GM21423 (cell line): ENCODE data around the gene KLHL13.
"Not testable (repeated sequence)": the region's sequence is repeated elsewhere in the genome, so short reads cannot be mapped to it uniquely, and the experiment has no call there.

Experiments used
- ATAC-seq: cut with Tn5 transposase; IDR thresholded peaks from one replicate; pipeline ENCODE4 v1.9.1; 2021; ENCODE audit warnings: mild to moderate bottlenecking, moderate library complexity; ENCODE audit not compliant: unreplicated experiment

KLHL13 gene, protein sequence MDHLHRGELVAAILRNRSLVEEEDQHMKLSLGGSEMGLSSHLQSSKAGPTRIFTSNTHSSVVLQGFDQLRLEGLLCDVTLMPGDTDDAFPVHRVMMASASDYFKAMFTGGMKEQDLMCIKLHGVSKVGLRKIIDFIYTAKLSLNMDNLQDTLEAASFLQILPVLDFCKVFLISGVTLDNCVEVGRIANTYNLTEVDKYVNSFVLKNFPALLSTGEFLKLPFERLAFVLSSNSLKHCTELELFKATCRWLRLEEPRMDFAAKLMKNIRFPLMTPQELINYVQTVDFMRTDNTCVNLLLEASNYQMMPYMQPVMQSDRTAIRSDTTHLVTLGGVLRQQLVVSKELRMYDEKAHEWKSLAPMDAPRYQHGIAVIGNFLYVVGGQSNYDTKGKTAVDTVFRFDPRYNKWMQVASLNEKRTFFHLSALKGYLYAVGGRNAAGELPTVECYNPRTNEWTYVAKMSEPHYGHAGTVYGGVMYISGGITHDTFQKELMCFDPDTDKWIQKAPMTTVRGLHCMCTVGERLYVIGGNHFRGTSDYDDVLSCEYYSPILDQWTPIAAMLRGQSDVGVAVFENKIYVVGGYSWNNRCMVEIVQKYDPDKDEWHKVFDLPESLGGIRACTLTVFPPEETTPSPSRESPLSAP

DNA sequence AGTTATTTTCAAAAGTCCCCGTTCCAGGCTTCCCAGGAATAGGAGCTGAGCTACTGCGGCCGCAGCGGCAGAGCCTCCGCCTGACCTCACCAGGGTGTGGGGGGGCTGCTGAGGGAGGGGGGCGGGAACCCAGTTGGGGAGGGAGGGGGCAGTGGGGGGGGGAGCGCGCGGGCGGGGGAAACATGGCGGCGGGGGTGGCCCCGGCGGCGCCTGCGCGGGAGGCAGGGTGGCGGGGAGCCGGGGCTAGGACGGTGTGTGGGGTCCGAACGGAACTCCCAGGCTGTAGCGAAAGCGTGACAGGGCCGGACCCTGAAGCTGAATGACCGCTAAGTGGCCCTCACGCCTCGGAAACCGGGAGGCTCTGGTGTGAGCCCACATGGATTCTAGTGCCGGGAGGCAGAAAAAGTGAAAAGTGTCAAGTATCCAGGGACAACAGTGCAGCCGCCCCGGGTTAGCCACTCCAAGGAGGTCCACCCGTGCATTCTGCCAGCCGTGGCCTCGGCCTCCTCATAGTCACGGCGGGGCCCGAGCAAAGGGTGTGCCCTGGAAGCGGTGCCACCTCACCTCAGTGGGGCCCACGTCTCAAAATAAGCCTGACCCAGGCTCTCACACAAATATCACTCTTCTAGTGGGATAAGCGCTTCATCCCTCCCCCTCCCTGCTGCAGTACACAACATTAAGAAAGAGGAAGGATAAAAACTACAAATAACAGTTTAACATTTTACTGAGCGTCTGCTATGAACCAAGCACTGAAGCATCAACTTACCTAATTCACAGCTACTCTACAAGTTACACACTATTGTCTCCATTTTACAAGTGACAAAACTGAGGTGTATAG, at the start of gene KLHL13:
KLHL13 (minus strand) TSS at position 98 of the 838 bp plus-strand sequence. CDS start 88,337 bp downstream, outside the sequence.
- no peak for ATAC-seq

- ATAC-seq: no peak
Observed at GRCh38 chrX:118164138-118164537, 47.5 kb upstream of the KLHL13 start.

DNA sequence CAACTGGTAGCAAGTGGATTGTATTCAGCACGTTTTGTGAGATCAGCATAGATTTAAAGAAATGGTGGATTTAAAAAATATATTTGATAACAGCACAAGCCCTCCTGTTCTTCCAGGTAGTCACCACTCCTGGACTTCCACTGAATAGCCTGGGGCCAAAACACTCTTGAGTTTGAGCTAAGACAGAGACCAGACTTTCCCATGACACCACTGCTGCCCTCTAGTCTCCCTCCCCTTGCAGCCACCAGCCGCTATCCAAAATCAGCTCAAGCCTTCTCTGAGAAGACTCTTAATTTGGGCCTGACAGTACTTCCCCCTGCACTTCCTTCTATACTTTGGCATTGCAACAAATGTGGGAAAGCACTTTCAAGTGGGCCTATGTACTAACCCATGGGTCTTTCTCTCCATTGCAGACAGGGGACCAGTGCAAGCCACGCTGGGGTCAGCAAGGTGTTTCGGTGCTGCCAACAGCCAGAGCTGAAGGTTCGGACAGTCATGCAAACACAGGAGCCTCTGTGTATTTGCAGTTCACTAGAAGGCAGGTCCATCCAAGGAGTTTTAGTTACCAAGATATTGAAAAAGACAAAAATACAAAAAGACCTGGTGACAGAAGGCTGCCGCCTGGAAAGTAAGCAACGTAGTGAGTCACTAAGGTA, 40.5 kb upstream of the KLHL13 start:
- ATAC-seq: no peak

DNA sequence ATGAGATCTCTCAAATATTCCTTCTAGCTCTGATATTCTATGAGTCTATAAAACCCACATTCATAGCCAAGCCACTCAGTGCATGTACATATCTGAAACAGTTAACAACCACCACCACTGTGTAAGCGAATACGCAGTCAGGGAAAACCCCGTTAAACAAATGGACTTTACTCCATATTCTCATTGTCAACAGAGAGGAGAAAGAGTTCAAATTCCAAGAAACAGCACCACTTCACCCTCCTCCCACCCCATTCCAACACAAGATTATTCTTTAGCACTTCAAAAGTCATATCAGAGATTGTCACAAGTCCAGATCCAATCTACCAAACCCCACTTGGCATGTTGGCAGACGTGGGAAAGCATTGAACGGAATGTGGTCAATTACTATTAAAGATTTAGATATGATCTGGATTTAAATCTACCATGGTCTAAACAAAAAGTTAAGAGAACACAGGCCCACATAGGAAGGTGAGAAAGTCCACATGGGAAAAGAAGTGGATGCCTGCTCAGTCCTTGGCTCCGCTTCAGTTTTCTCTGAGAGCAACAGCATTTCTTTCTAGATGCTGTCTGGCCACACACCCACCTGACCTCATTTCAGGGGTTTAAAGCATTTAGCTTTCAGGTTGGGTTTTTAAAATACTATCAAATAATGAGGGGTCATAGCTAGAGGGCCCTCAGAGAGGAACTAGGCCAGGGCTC, 39.8 kb upstream of the KLHL13 start:
- no peak for ATAC-seq

DNA sequence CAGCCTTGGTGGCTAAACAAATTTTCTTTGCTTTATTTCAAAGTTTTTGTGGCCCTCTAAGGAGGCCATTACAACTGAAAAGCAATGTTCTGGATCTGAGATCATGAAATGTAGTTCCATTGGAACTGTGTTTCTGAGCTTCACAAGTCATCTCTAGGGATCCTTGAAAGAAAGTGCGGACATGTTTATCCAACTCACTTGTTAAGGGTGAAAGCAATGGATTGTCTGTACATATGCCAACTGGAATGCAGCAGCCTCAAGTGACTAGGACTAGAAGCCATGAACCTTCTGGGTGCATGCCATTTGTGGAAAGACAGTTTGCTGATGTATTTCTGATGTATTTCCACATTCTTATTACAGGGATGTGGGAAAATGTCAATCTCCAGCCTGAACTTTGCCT, 36.7 kb upstream of the KLHL13 start:
- ATAC-seq: no peak

DNA sequence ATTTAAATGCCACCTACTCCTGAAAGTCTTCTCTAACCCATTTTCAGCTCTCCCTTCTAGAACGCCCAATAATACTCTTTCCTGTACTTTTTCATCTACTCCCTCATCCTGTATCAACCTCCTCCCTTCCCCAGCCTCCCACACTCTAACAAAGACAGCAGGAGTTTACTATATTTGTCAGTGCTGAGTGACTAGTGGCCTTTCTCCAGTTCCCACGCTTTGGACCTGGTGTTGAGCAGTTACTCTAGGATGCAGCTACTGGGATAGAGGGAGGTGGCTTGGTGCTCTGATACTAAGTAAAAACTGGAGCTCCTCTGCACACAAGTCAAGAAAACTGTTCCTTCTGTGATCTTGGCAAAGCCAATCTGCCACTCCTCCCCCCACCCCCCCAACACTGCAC, 36.1 kb upstream of the KLHL13 start:
- no peak for ATAC-seq

DNA sequence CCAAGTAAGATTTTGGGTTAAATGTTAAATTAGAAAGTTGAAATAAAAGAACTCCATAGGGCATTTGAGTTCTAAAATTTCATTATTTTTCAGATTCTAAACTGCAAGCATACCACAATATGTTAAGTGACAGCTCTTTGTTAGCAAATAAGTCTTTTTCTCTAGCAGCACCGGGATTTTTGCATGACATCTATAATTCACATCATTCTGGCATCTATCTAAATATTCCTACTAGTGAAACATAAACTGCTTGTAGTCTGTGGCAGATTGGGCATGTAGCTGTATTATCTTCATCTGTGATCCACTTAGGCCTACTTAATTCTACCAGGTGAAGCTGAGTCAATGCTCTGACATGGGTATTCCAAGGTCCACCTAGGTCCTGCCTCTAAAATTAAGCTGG, 32.1 kb upstream of the KLHL13 start:
- no peak for ATAC-seq

- ATAC-seq: not testable (repeated sequence)
Observed at GRCh38 chrX:118147771-118148170, 31.2 kb upstream of the KLHL13 start.

DNA sequence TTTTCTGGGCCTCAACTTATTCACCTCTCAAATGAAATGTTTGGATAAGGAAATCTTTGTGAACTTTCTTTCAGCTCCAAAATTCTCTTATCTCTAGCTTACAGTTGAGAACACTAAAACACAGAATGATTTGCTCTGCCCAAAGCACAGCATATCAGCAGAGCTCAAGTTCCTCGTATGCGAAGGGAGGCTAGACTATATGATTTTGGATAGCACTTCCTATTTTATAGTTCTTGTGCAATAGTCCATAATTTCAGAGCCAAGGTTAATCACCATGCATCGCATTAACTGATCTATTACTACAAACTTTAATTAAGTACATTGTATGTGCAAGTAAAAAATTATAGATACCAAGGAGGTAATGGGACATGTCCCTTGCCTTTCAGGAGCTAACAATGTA, 27.0 kb upstream of the KLHL13 start:
- ATAC-seq: no peak

DNA sequence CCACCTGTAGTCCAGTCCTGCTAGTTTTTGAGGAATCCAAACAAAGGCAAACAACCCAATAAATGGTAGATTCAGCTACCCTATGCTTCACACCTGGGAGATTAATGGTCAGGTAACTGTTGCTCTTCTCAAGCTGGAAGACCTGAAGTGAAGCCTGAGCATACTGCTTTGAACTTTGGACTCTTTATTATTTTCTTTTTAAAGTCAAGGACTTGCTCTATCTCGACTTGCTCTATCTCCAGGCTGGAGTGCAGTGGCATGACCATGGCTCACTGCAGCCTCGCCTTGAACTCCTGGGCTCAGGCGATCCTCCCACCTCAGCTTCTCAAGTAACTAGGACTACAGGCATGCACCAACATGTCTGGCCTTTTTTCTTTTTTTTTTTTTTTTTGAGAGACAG, 14.7 kb upstream of the KLHL13 start:
- ATAC-seq: no peak

GRCh38 chrX:118129681-118130080, 13.1 kb upstream of the KLHL13 start:
- ATAC-seq: no peak

DNA sequence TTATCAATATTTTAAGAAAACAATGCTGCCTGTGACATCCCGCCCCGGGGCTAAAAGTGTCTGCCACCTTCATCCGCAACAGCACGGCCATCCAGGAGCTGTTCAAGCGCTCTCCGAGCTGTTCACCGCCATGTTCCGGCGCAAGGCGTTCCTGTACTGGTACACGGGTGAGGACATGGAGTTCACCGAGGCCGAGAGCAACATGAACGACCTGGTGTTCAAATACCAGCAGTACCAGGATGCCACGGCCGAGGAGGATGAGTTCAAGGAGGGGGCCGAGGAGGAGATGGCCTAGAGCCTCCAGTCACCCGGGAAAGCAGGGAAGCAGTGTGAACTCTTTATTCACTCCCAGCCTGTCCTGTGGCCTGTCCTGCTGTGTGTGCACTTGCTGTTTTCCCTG, 12.1 kb upstream of the KLHL13 start:
- ATAC-seq: no peak

- ATAC-seq: no peak
Observed at GRCh38 chrX:118126286-118126685, 9.7 kb upstream of the KLHL13 start.

DNA sequence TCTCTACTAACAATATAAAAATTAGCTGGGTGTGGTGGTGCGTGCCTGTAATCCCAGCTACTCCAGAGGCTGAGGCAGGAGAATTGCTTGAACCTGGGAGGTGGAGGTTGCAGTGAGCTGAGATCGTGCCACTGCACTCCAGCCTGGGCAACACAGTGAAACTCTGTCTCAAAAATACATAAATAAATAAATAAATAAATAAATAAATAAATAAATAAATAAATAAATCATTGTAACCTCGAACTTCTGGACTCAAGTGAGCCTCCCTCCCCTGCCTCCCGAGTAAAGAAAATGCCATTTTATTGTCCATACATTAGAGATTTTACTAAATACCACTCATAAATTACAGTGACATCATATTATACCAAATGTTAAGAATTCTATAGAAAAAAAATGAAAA, 7.6 kb upstream of the KLHL13 start:
- ATAC-seq: not testable (repeated sequence)

GRCh38 chrX:118117741-118118140, 1.1 kb upstream of the KLHL13 start:
- no peak for ATAC-seq

DNA sequence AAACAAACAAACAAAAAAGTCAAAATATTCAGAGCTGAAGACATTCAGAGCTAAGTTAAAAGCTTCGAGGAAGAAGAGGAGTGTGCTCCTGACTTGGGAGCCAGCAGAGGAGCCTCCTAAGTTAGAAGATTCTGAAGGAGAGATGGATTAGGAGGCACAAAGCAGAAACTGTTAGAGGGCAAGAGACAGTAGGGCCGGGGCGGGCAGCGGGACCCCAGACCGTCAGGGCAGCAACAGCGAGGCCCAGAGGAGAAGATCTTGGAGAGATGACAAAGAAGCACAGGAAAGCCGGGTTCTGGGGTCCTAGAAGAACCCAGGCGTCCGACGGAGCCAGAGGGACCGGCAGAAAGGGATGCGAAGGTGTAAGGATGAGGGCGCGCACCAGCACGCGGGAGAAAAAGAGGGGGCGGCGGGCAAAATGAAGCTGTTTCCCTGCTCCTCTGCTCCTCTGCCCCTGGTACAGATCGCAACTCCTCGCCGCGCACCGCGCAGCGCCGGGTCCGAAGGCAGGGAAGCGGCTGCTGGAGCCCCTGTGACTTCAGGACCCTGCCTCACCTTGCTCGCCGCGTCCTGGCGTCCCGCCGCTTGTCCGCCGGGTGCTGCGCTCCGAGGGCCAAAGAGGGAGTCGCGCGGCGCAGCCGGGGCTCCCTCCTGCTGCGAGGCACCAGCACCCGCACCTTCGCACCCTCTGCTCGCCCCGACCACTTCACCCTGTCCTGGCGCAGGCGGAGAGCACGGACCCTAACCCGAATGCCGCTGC, 477 bp downstream of the KLHL13 start:
- ATAC-seq: no peak

DNA sequence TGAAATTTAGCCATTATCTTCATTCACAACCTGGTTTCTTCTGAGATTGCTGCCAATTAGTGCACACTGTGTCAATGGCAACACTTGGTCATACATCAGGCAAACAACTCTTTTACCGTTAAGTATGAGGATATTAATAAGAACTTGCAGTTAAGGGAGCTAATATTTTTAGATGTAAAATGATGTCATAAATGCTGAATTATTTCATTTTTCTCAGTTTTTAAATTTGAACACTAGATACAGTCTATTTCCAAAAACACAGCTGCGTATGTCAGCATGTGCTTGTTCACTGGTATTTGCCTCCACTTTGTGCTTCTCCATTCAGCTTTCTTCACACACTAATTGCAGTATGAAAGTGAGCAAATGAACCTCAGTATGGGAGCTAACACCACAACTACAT, 1.6 kb downstream of the KLHL13 start:
- ATAC-seq: no peak

DNA sequence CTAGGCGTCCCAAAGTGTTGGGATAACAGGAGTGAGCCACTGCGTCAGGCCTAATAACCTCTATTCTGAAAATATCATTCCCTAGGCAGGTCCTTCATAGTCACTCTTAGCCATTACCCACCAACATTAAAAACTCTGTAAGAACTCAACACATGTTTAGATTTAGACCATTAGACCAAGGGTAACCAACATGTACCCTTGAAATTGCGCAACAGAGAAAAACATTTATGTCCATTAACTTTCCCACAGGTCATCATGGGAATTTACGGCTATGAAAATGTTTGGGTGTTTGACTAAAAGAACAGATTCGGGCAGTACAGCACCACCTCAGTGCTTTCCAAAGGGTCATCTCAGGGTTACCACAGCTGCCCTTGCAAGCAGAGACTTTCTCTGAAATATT, 7.5 kb downstream of the KLHL13 start:
- ATAC-seq: no peak

DNA sequence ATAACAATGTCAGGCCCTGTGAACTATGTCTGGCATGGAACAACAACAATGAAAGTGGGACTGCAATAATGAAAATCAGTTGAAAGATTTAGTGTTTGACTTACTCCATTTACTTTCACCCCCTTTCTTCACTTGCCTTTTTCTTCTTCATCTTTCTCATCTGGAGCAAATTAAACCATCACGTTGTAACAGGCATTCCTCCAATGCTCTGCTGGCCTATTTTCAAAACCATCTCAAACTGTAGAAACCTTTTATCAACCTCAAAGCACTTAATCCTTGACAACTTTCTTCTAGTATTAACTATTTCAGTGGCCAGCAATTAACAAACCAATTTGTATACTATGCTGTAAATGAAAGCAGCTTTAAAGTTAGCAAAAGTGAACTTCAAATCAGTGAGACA, 8.3 kb downstream of the KLHL13 start:
- no peak for ATAC-seq

DNA sequence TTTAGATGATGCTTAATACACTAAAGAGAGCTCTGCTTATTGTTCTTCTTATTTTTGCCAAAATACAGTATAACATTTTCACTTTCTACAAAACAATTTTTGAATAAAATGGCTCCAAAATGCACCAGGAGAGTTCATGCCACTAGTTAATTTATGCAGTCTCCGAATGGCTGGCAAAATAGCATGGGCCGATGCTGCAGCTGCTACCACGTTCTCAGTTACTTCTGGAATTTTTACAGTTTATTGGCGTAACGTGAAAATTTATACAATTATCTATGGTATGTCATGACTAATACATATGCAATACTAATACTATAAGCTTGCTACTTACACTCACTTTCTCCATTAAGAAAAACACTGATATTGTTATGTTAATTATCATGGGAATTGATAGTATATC, 16.5 kb downstream of the KLHL13 start:
- no peak for ATAC-seq
